ENCODE measurements around the gene PDK1.
"Not testable (repeated sequence)": the region's sequence is repeated elsewhere in the genome, so short reads cannot be mapped to it uniquely, and the experiment has no call there.

The PDK1 gene

GRCh38 chr2:172554352-172555271, 1.3 kb upstream of the PDK1 start:
- DNase-seq = no peak

GRCh38 chr2:172555272-172555521, 693 bp upstream of the PDK1 start:
- no peak for DNase-seq

- DNase-seq = peak; percentile 38 to 50 (median 41)
These were observed 569 bp downstream of the PDK1 start for GRCh38 chr2:172556284-172557033.

GRCh38 chr2:172558372-172558771, 2.5 kb downstream of the PDK1 start:
- DNase-seq = no peak

- no peak for DNase-seq
These were observed 4.8 kb downstream of the PDK1 start for GRCh38 chr2:172560721-172561120.

GRCh38 chr2:172561270-172561669, 5.4 kb downstream of the PDK1 start:
- DNase-seq = no peak

- DNase-seq = no peak
These were observed 6.4 kb downstream of the PDK1 start for GRCh38 chr2:172562298-172562697.

- no peak for DNase-seq
These were observed 8.5 kb downstream of the PDK1 start for GRCh38 chr2:172564376-172564775.

GRCh38 chr2:172571245-172571644, 15.4 kb downstream of the PDK1 start:
- no peak for DNase-seq

- DNase-seq = no peak
These were observed 17.1 kb downstream of the PDK1 start for GRCh38 chr2:172572981-172573380.

GRCh38 chr2:172574965-172575364, 19.1 kb downstream of the PDK1 start:
- no peak for DNase-seq

GRCh38 chr2:172578054-172578453, 22.2 kb downstream of the PDK1 start:
- DNase-seq = no peak

- no peak for DNase-seq
These were observed 23.1 kb downstream of the PDK1 start for GRCh38 chr2:172578860-172579512.

GRCh38 chr2:172580544-172580943, 24.7 kb downstream of the PDK1 start:
- DNase-seq = no peak

- DNase-seq = no peak
These were observed 26.8 kb downstream of the PDK1 start for GRCh38 chr2:172582656-172583055.

GRCh38 chr2:172586245-172586891, 30.5 kb downstream of the PDK1 start:
- DNase-seq = no peak

- DNase-seq = not testable (repeated sequence)
These were observed 31.3 kb downstream of the PDK1 start for GRCh38 chr2:172587231-172587630.

- DNase-seq = no peak
These were observed 33.0 kb downstream of the PDK1 start for GRCh38 chr2:172588931-172589330.

GRCh38 chr2:172591386-172591785, 35.5 kb downstream of the PDK1 start:
- DNase-seq = not testable (repeated sequence)

GRCh38 chr2:172592190-172592589, 36.3 kb downstream of the PDK1 start:
- DNase-seq = not testable (repeated sequence)

- no peak for DNase-seq
These were observed 40.9 kb downstream of the PDK1 start for GRCh38 chr2:172596776-172597175.

- DNase-seq = no peak
These were observed 41.4 kb downstream of the PDK1 start for GRCh38 chr2:172597176-172597842.

- no peak for DNase-seq
These were observed 44.1 kb downstream of the PDK1 start for GRCh38 chr2:172599947-172600346.

Data from activated CD4-positive, CD25-positive, alpha-beta regulatory T cell (primary cell).